GM23338 (cell line): ENCODE results near the gene FAM20A. TPM values are rescaled to one million over a fixed set of nuclear protein-coding genes. Genes with fewer than 3 reads are reported as not detected.

ENCODE experiments used
- ATAC-seq: fragments of 200-7000 bp; cut with Tn5 transposase; 3 replicates; pipeline ENCODE4 v1.9.1; 2020
- DNase-seq: peaks from one replicate; pipeline ENCODE4 v3.0.0-alpha.2; 2015; ENCODE audit warnings: low spot score
- H2AFZ ChIP-seq: fragments of 200-600 bp; sonication (generic); 2 replicates; pipeline ENCODE4 v1.8.0; 2016; ENCODE audit warnings: antibody characterized with exemption, mild to moderate bottlenecking, moderate library complexity
- H3F3A ChIP-seq: fragments of 200-600 bp; sonication (generic); replicated peaks from 2 replicates; pipeline ENCODE4 v1.8.0; 2017; ENCODE audit warnings: antibody characterized with exemption, mixed run types, low read depth
- H3K27ac ChIP-seq: fragments of 200-600 bp; sonication (generic); 2 replicates; pipeline ENCODE4 v1.6.1; 2016; ENCODE audit warnings: low read depth
- H3K27me3 ChIP-seq: fragments of 200-600 bp; sonication (generic); 2 replicates; pipeline ENCODE4 v1.8.0; 2016; ENCODE audit warnings: mild to moderate bottlenecking, mixed run types, moderate library complexity; ENCODE audit not compliant: insufficient read depth
- H3K36me3 ChIP-seq: fragments of 200-600 bp; sonication (generic); 2 replicates; pipeline ENCODE4 v1.8.0; 2016; ENCODE audit warnings: mild to moderate bottlenecking; ENCODE audit not compliant: insufficient read depth
- H3K4me1 ChIP-seq: fragments of 200-600 bp; sonication (generic); 2 replicates; pipeline ENCODE4 v1.8.0; 2016; ENCODE audit warnings: mild to moderate bottlenecking, moderate library complexity; ENCODE audit not compliant: insufficient read depth
- H3K4me2 ChIP-seq: fragments of 200-600 bp; sonication (generic); 2 replicates; pipeline ENCODE4 v1.7.1; 2017; ENCODE audit warnings: mixed run types
- H3K4me3 ChIP-seq: fragments of 200-600 bp; sonication (generic); 2 replicates; pipeline ENCODE4 v1.6.1; 2016; ENCODE audit warnings: mixed run types
- H3K79me2 ChIP-seq: fragments of 200-600 bp; sonication (generic); replicated peaks from 2 replicates; pipeline ENCODE4 v1.8.0; 2017; ENCODE audit warnings: mild to moderate bottlenecking; ENCODE audit not compliant: insufficient read depth
- H3K9me2 ChIP-seq: fragments of 200-600 bp; sonication (generic); 2 replicates; pipeline ENCODE4 v1.8.0; 2017; ENCODE audit not compliant: insufficient read depth
- H4K20me1 ChIP-seq: fragments of 200-600 bp; sonication (generic); replicated peaks from 2 replicates; pipeline ENCODE4 v1.8.0; 2017; ENCODE audit warnings: mild to moderate bottlenecking; ENCODE audit not compliant: insufficient read depth
- H3K27ac Mint-ChIP-seq: 2 replicates; pipeline ENCODE4 v1.8.0; 2020; ENCODE audit warnings: inconsistent platforms, mild to moderate bottlenecking, moderate library complexity, mixed read lengths
- H3K27me3 Mint-ChIP-seq: 3 replicates; pipeline ENCODE4 v1.8.0; 2022; ENCODE audit warnings: low read depth, mild to moderate bottlenecking, moderate library complexity, mixed read lengths, inconsistent platforms; ENCODE audit not compliant: insufficient read depth, poor library complexity
- H3K36me3 Mint-ChIP-seq: 3 replicates; pipeline ENCODE4 v1.8.0; 2021; ENCODE audit warnings: low read depth, mild to moderate bottlenecking, inconsistent platforms, moderate library complexity, mixed read lengths
- H3K4me1 Mint-ChIP-seq: 3 replicates; pipeline ENCODE4 v1.8.0; 2020; ENCODE audit warnings: mild to moderate bottlenecking, inconsistent platforms, mixed read lengths
- H3K4me3 Mint-ChIP-seq: 3 replicates; pipeline ENCODE4 v1.8.0; 2021; ENCODE audit warnings: moderate library complexity, mild to moderate bottlenecking, inconsistent platforms, mixed read lengths
- H3K9me3 Mint-ChIP-seq: 3 replicates; pipeline ENCODE4 v1.8.0; 2020; ENCODE audit warnings: moderate library complexity, mild to moderate bottlenecking, inconsistent platforms, mixed read lengths
- EZH2 ChIP-seq: fragments of 200-600 bp; sonication (generic); IDR thresholded peaks from one replicate; pipeline ENCODE4 v1.8.0; 2017; ENCODE audit warnings: antibody characterized with exemption, mild to moderate bottlenecking, low read depth; ENCODE audit not compliant: unreplicated experiment
- EZH2phosphoT487 ChIP-seq: fragments of 200-600 bp; sonication (generic); IDR thresholded peaks from one replicate; pipeline ENCODE4 v1.8.1; 2018; ENCODE audit warnings: antibody characterized with exemption; ENCODE audit not compliant: unreplicated experiment
- NANOG ChIP-seq: IDR thresholded peaks from 2 replicates; pipeline ENCODE4 v1.6.1; 2016; ENCODE audit warnings: antibody characterized with exemption, borderline replicate concordance
- STAT1 ChIP-seq: IDR thresholded peaks from one replicate; pipeline ENCODE4 v1.6.1; 2016; ENCODE audit warnings: antibody characterized with exemption; ENCODE audit not compliant: unreplicated experiment
- ZNF331 ChIP-seq: fragments of 250-450 bp; sonication (Bioruptor Pico); IDR thresholded peaks from 2 replicates; pipeline ENCODE4 v1.5.0; 2020; ENCODE audit warnings: low read depth, mild to moderate bottlenecking, moderate library complexity
- polyA plus RNA-seq: library from polyadenylated mRNA; unstranded; fragments of >200 nt; fragmentation: Nextera tagmentation; extraction: Ambion mirVana; gene quantifications from 2 replicates; pipeline ENCODE4 v1.2.1, GENCODE V29; 2016
- total RNA-seq: library from RNA; depleted of rRNA; stranded (reverse); fragments of >200 nt; shearing (Covaris generic); gene quantifications from 2 replicates; pipeline ENCODE4 v1.2.3, GENCODE V29; 2014
- TF ChIP-seq, protein P1 (sequence below), 2 experiments: fragments of 200-600 bp in 1 of 2; sonication (generic) in 1 of 2; conservative IDR thresholded peaks; 2 replicates each; pipeline versions ENCODE4 v1.5.1 to v1.6.1; 2016 to 2017; ENCODE audit warnings: antibody characterized with exemption in 2 of 2, low read depth in 2 of 2, mild to moderate bottlenecking in 2 of 2, moderate library complexity in 1 of 2
- TF ChIP-seq, protein P2 (sequence below): IDR thresholded peaks from one replicate; pipeline ENCODE4 v1.6.1; 2018; ENCODE audit warnings: antibody characterized with exemption; ENCODE audit not compliant: unreplicated experiment

Gene FAM20A
- total and polyA plus RNA-seq, 2 experiments from 2014 or later = 1.3 to 1.6 TPM

DNA sequence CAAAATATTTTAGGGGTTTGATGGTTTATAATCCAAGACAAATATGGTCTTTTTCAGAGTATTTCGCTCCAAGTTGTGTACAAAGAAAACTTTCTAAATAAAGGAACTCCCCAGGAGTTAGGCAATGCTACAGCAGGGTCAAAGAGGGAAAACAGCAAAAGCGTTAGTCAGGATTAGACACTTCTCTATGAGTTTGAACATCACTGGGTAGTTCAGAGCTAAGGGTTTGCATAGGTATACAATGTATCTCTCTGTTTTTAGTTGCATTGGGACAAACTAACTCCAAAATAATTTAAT is 34.8 kb downstream of the FAM20A start:
- no peaks in the 10 kb centered on the region for H3K36me3 ChIP-seq
- no peak overlapping the region for H3K4me3 ChIP-seq
- no peak for ATAC-seq
- H3F3A ChIP-seq = no peaks in the 10 kb centered on the region
- Mint-ChIP-seq H3K36me3 (no peaks in the 10 kb centered on the region), H3K4me1 (no peaks in the 10 kb centered on the region), H3K27ac (no peak overlapping the region), H3K9me3 (peaks cover 3% of the 10 kb centered on the region; the same call in 1 of the 3 replicates), H3K4me3 (no peak overlapping the region), H3K27me3 (no peaks in the 10 kb centered on the region)
- DNase-seq = no peak
- no peak overlapping the region for H3K4me2 ChIP-seq
- no peaks in the 10 kb centered on the region for H3K9me2 ChIP-seq
- TF ChIP-seq ZNF331 (CRISPR knock-in tag) = no peak
- TF ChIP-seq, protein P1, sequence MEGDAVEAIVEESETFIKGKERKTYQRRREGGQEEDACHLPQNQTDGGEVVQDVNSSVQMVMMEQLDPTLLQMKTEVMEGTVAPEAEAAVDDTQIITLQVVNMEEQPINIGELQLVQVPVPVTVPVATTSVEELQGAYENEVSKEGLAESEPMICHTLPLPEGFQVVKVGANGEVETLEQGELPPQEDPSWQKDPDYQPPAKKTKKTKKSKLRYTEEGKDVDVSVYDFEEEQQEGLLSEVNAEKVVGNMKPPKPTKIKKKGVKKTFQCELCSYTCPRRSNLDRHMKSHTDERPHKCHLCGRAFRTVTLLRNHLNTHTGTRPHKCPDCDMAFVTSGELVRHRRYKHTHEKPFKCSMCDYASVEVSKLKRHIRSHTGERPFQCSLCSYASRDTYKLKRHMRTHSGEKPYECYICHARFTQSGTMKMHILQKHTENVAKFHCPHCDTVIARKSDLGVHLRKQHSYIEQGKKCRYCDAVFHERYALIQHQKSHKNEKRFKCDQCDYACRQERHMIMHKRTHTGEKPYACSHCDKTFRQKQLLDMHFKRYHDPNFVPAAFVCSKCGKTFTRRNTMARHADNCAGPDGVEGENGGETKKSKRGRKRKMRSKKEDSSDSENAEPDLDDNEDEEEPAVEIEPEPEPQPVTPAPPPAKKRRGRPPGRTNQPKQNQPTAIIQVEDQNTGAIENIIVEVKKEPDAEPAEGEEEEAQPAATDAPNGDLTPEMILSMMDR (conservative IDR thresholded peaks at IDR 0.05; ENCODE audit: low read depth in 2 of 2) = no peak
- TF ChIP-seq NANOG = no peak
- no peak for TF ChIP-seq EZH2
- H3K27me3 ChIP-seq = no peaks in the 10 kb centered on the region
- H3K79me2 ChIP-seq = no peaks in the 10 kb centered on the region
- H3K4me1 ChIP-seq = no peaks in the 10 kb centered on the region
- H2AFZ ChIP-seq = no peak overlapping the region
- H3K27ac ChIP-seq = no peak overlapping the region
- H4K20me1 ChIP-seq = no peaks in the 10 kb centered on the region

DNA sequence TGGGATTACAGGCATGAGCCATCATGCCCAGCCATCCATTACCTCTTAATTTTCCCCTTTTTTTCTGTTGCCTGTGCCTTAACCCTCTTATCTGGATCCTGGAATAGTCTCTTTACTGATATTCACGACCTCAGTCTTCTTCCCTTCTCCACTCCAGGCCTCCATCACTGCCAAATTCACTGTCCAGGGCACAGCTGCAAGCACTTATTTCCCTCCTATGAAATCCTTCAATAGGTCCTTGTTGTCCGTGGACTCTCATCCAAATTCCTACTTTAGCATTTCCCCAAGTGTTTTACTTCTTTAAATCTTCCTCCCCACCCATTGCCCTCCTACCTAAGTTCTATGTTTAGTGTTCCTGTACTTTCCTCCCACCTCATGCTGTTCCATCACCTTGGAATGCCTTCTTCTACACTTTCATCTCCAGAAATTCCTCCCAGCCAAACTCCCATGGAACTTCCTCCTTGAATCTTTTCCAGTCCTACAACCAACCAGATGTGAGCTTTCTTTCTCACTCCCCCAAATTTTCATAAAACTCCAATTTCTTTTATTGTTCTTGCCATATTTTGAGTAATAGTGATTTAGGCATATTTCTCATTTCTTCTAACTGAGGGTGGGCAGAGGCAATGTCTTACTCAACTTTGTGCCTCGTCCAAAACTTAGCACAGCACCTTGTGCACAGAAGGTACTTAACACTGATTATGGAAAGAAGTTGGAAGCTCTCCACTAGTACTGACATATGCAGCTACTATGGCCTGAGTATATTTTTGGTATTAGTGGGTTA is 35.3 kb downstream of the FAM20A start:
- Histone ChIP-seq H3K9me2 (no peaks in the 10 kb centered on the region), H3K36me3 (no peaks in the 10 kb centered on the region), H3K79me2 (no peaks in the 10 kb centered on the region), H3K4me1 (no peaks in the 10 kb centered on the region), H3K27ac (no peak overlapping the region), H3K27me3 (no peaks in the 10 kb centered on the region), H4K20me1 (no peaks in the 10 kb centered on the region), H2AFZ (no peak overlapping the region), H3K4me3 (no peak overlapping the region), H3K4me2 (no peak overlapping the region), H3F3A (no peaks in the 10 kb centered on the region)
- Mint-ChIP-seq H3K4me1 (no peaks in the 10 kb centered on the region), H3K9me3 (peaks cover 3% of the 10 kb centered on the region; the same call in 1 of the 3 replicates), H3K4me3 (no peak overlapping the region), H3K27ac (no peak overlapping the region), H3K36me3 (no peaks in the 10 kb centered on the region), H3K27me3 (no peaks in the 10 kb centered on the region)
- TF ChIP-seq, protein P2, sequence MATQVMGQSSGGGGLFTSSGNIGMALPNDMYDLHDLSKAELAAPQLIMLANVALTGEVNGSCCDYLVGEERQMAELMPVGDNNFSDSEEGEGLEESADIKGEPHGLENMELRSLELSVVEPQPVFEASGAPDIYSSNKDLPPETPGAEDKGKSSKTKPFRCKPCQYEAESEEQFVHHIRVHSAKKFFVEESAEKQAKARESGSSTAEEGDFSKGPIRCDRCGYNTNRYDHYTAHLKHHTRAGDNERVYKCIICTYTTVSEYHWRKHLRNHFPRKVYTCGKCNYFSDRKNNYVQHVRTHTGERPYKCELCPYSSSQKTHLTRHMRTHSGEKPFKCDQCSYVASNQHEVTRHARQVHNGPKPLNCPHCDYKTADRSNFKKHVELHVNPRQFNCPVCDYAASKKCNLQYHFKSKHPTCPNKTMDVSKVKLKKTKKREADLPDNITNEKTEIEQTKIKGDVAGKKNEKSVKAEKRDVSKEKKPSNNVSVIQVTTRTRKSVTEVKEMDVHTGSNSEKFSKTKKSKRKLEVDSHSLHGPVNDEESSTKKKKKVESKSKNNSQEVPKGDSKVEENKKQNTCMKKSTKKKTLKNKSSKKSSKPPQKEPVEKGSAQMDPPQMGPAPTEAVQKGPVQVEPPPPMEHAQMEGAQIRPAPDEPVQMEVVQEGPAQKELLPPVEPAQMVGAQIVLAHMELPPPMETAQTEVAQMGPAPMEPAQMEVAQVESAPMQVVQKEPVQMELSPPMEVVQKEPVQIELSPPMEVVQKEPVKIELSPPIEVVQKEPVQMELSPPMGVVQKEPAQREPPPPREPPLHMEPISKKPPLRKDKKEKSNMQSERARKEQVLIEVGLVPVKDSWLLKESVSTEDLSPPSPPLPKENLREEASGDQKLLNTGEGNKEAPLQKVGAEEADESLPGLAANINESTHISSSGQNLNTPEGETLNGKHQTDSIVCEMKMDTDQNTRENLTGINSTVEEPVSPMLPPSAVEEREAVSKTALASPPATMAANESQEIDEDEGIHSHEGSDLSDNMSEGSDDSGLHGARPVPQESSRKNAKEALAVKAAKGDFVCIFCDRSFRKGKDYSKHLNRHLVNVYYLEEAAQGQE = no peak
- TF ChIP-seq STAT1 (no peak), ZNF331 (CRISPR knock-in tag) (no peak), EZH2phosphoT487 (no peak), EZH2 (no peak)
- no peak for DNase-seq
- no peak for ATAC-seq
